Colonic mucosa (tissue), 4 donors: ENCODE data around the gene PSENEN. TPM values are rescaled to one million over a fixed set of nuclear protein-coding genes. Genes with fewer than 3 reads are reported as not detected.

Experiments
- DNase-seq: peaks from one replicate; pipeline ENCODE4 v3.0.0-alpha.2; 2020
- H3K27ac ChIP-seq: fragments of 200-600 bp; one replicate; pipeline ENCODE4 v1.8.0; 2021
- H3K27me3 ChIP-seq: fragments of 200-600 bp; one replicate; pipeline ENCODE4 v1.8.0; 2021
- H3K36me3 ChIP-seq: fragments of 200-600 bp; one replicate; pipeline ENCODE4 v1.8.0; 2021
- H3K4me1 ChIP-seq: fragments of 200-600 bp; one replicate; pipeline ENCODE4 v1.8.0; 2021; ENCODE audit warnings: mild to moderate bottlenecking
- H3K4me3 ChIP-seq: fragments of 200-600 bp; one replicate; pipeline ENCODE4 v1.8.0; 2021
- H3K9ac ChIP-seq, 2 donors: one replicate each; pipeline ENCODE4 v1.7.0; 2013; ENCODE audit warnings: control low read depth in 2 of 2, low read depth in 2 of 2, low read length in 2 of 2
- H3K9me3 ChIP-seq: fragments of 200-600 bp; one replicate; pipeline ENCODE4 v1.8.0; 2021
- CTCF ChIP-seq: fragments of 200-600 bp; IDR thresholded peaks from one replicate; pipeline ENCODE4 v1.8.0; 2022; ENCODE audit warnings: antibody characterized with exemption, mild to moderate bottlenecking
- intact Hi-C: fragments of 100-400 bp; cut with DNase I; formaldehyde crosslinking; loops from one replicate; pipeline ENCODE4 v1.14.1; 2022
- total RNA-seq, 2 donors: library from RNA; stranded (reverse); fragmentation: NEBNext Ultra II Directional in 1 of 2; extraction: Animal tissue kit (Norgen Biotek cat#: 25700) in 1 of 2; gene quantifications; one replicate each; pipeline ENCODE4 v1.2.1, GENCODE V29; 2021
- donor health status: healthy.
- donor health status: DM: no; HTN: no; CAD: no.
- donor health status: DM: no; HTN: no; CAD: no.

Gene PSENEN
- total RNA-seq, 2 donors from 2014 or later, result 73.8 to 87.4 TPM

GRCh38 chr19:35741203-35741515, 4.3 kb upstream of the PSENEN start:
- DNase-seq, result no peak
- Histone ChIP-seq H3K27me3 (no peaks in the 10 kb centered on the region), H3K36me3 (no peaks in the 10 kb centered on the region), H3K9ac (peak overlapping the region; percentile 73 to 87), H3K4me3 (peak overlapping the region; percentile 66), H3K9me3 (no peaks in the 10 kb centered on the region), H3K27ac (peak overlapping the region; percentile 90), H3K4me1 (peaks cover 9% of the 10 kb centered on the region)
- intact Hi-C loops, result loop anchor here (10.0 kb wide), 1 partner anchor 194 kb away; the partner anchor contains the start of gene LRFN3
- TF ChIP-seq CTCF, result no peak

- Histone ChIP-seq H3K4me3 (peak within 1 kb of the TSS; percentile 15), H3K4me1 (peaks cover 9% of the 10 kb centered on the region), H3K9me3 (no peaks in the 10 kb centered on the region), H3K9ac (peak within 1 kb of the TSS; percentile 36 to 73), H3K36me3 (no peaks in the 10 kb centered on the region), H3K27ac (peak within 1 kb of the TSS; percentile 90), H3K27me3 (no peaks in the 10 kb centered on the region)
- intact Hi-C loops, result loop anchor here (10.0 kb wide), 1 partner anchor 193 kb away; the partner anchor contains the start of gene LRFN3
- peak; percentile 53 for DNase-seq
- TF ChIP-seq CTCF, result no peak
Measured at GRCh38 chr19:35742121-35742724, 3.2 kb upstream of the PSENEN start, which contains the start of gene IGFLR1. Gene IGFLR1 (minus strand): TSS chr19:35742452. CDS start chr19:35741180, 1,272 bp downstream.

GRCh38 chr19:35743640-35744429, 1.6 kb upstream of the PSENEN start:
- no peaks in the 10 kb centered on the region for H3K36me3 ChIP-seq
- intact Hi-C loops, result loop anchor here (10.0 kb wide), 1 partner anchor 191 kb away; the partner anchor contains the start of gene LRFN3
- peak overlapping the region; percentile 89 for H3K4me3 ChIP-seq
- peak overlapping the region; percentile 100 for H3K27ac ChIP-seq
- no peaks in the 10 kb centered on the region for H3K27me3 ChIP-seq
- peaks cover 9% of the 10 kb centered on the region for H3K4me1 ChIP-seq
- H3K9me3 ChIP-seq, result no peaks in the 10 kb centered on the region
- TF ChIP-seq CTCF, result no peak
- no peak for DNase-seq
- H3K9ac ChIP-seq, result peak overlapping the region in 1 of 2 donors; percentile 79

- H3K9me3 ChIP-seq, result no peaks in the 10 kb centered on the region
- no peaks in the 10 kb centered on the region for H3K36me3 ChIP-seq
- DNase-seq, result peak; percentile 97
- H3K4me3 ChIP-seq, result peak overlapping the region; percentile 89
- TF ChIP-seq CTCF, result no peak
- H3K27me3 ChIP-seq, result no peaks in the 10 kb centered on the region
- peaks cover 6% of the 10 kb centered on the region for H3K4me1 ChIP-seq
- H3K9ac ChIP-seq, result peak overlapping the region; percentile 72 to 79
- intact Hi-C loops, result loop anchor here (10.0 kb wide), 1 partner anchor 190 kb away; the partner anchor contains the start of gene LRFN3
- peak overlapping the region; percentile 100 for H3K27ac ChIP-seq
Measured at GRCh38 chr19:35744430-35745327, 772 bp upstream of the PSENEN start.

GRCh38 chr19:35746087-35746462, 624 bp downstream of the PSENEN start:
- intact Hi-C loops, result loop anchor here (10.0 kb wide), 1 partner anchor 189 kb away; the partner anchor contains the start of gene LRFN3
- Histone ChIP-seq H3K4me3 (peak overlapping the region; percentile 89), H3K4me1 (no peaks in the 10 kb centered on the region), H3K27ac (peak overlapping the region; percentile 100), H3K27me3 (no peaks in the 10 kb centered on the region), H3K9me3 (no peaks in the 10 kb centered on the region), H3K36me3 (no peaks in the 10 kb centered on the region), H3K9ac (peak overlapping the region; percentile 67 to 79)
- DNase-seq, result no peak
- TF ChIP-seq CTCF, result no peak
